GM23248 (cell line): ENCODE data around the gene TOMM40L. TPM values are rescaled to one million over a fixed set of nuclear protein-coding genes. Genes with fewer than 3 reads are reported as not detected.

Experiments used
- DNase-seq: peaks from one replicate; pipeline ENCODE4 v3.0.0-alpha.2; 2015
- H2AFZ ChIP-seq: fragments of 200-600 bp; sonication (generic); 2 replicates; pipeline ENCODE4 v1.6.1; 2016; ENCODE audit warnings: antibody characterized with exemption
- H3F3A ChIP-seq: fragments of 200-600 bp; sonication (generic); 2 replicates; pipeline ENCODE4 v1.6.1; 2016; ENCODE audit warnings: mild to moderate bottlenecking, antibody characterized with exemption, mixed run types; ENCODE audit not compliant: insufficient read depth
- H3K27ac ChIP-seq: fragments of 200-600 bp; sonication (generic); 2 replicates; pipeline ENCODE4 v1.5.1; 2016; ENCODE audit warnings: mild to moderate bottlenecking
- H3K27me3 ChIP-seq: fragments of 200-600 bp; sonication (generic); replicated peaks from 2 replicates; pipeline ENCODE4 v1.6.1; 2016; ENCODE audit warnings: mild to moderate bottlenecking; ENCODE audit not compliant: insufficient read depth
- H3K36me3 ChIP-seq: fragments of 200-600 bp; sonication (generic); 2 replicates; pipeline ENCODE4 v1.6.1; 2016; ENCODE audit warnings: low read depth, mild to moderate bottlenecking
- H3K4me1 ChIP-seq: fragments of 200-600 bp; sonication (generic); 2 replicates; pipeline ENCODE4 v1.6.1; 2016; ENCODE audit warnings: mild to moderate bottlenecking; ENCODE audit not compliant: insufficient read depth
- H3K4me2 ChIP-seq: fragments of 200-600 bp; sonication (generic); one replicate; pipeline ENCODE4 v1.6.1; 2016; ENCODE audit warnings: mild to moderate bottlenecking; ENCODE audit not compliant: unreplicated experiment
- H3K4me3 ChIP-seq: fragments of 200-600 bp; sonication (generic); 2 replicates; pipeline ENCODE4 v1.5.1; 2016; ENCODE audit warnings: mild to moderate bottlenecking
- H3K79me2 ChIP-seq: fragments of 200-600 bp; sonication (generic); 2 replicates; pipeline ENCODE4 v1.6.1; 2016; ENCODE audit warnings: mild to moderate bottlenecking; ENCODE audit not compliant: insufficient read depth
- H3K9ac ChIP-seq: fragments of 200-600 bp; sonication (generic); 2 replicates; pipeline ENCODE4 v1.6.1; 2016; ENCODE audit warnings: mild to moderate bottlenecking
- H3K9me2 ChIP-seq: fragments of 200-600 bp; sonication (generic); 2 replicates; pipeline ENCODE4 v1.6.1; 2016; ENCODE audit warnings: mixed run types, mild to moderate bottlenecking, moderate library complexity; ENCODE audit not compliant: insufficient read depth
- H3K9me3 ChIP-seq: fragments of 200-600 bp; sonication (generic); one replicate; pipeline ENCODE4 v1.6.1; 2017; ENCODE audit warnings: low read depth
- H4K20me1 ChIP-seq: fragments of 200-600 bp; sonication (generic); 2 replicates; pipeline ENCODE4 v1.6.0; 2016; ENCODE audit not compliant: insufficient read depth
- EZH2 ChIP-seq: fragments of 200-600 bp; sonication (generic); IDR thresholded peaks from 2 replicates; pipeline ENCODE4 v1.6.1; 2018; ENCODE audit warnings: antibody characterized with exemption, mild to moderate bottlenecking; ENCODE audit not compliant: insufficient read depth, poor library complexity, severe bottlenecking
- EZH2phosphoT487 ChIP-seq: fragments of 200-600 bp; sonication (generic); IDR thresholded peaks from 2 replicates; pipeline ENCODE4 v1.6.1; 2018; ENCODE audit warnings: antibody characterized with exemption, moderate library complexity, mild to moderate bottlenecking, low read depth; ENCODE audit not compliant: insufficient read depth
- WGBS, 2 experiments: methylation state at CpG; one replicate each; pipeline ENCODE4 v1.1.6; 2015 to 2017; ENCODE audit warnings: low lambda C conversion rate in 2 of 2, low coverage in 1 of 2; ENCODE audit errors: missing lambda C conversion rate in 2 of 2; 5-methylcytosine and 5-hydroxymethylcytosine counted together
- in situ Hi-C: fragments of 300-500 bp; cut with MboI; formaldehyde crosslinking; loops from 2 replicates; pipeline ENCODE4 v1.15.0; 2020
- polyA plus RNA-seq: library from polyadenylated mRNA; unstranded; fragments of >200 nt; fragmentation: Nextera tagmentation; extraction: Ambion mirVana; gene quantifications from 2 replicates; pipeline ENCODE4 v1.2.1, GENCODE V29; 2016
- total RNA-seq: library from RNA; depleted of rRNA; stranded (reverse); fragments of >200 nt; shearing (Covaris generic); gene quantifications from 2 replicates; pipeline ENCODE4 v1.2.3, GENCODE V29; 2014

The TOMM40L gene
- total and polyA plus RNA-seq, 2 experiments from 2014 or later: 5.7 to 6.5 TPM

- Histone ChIP-seq H3K27ac (no peak within 1 kb of the TSS), H3K4me2 (peak within 1 kb of the TSS; percentile 88), H3K4me1 (0 out of 2 replicates have a peak, but pooled peaks cover 4% of the 10 kb centered on the region), H3K27me3 (peaks cover 41% of the 10 kb centered on the region), H3F3A (no peaks in the 10 kb centered on the region), H3K9me2 (no peaks in the 10 kb centered on the region), H3K36me3 (no peaks in the 10 kb centered on the region), H3K9ac (no peak within 1 kb of the TSS), H3K4me3 (peak within 1 kb of the TSS; percentile 72), H3K79me2 (no peaks in the 10 kb centered on the region), H4K20me1 (no peaks in the 10 kb centered on the region), H3K9me3 (no peaks in the 10 kb centered on the region), H2AFZ (peak within 1 kb of the TSS; percentile 81)
- WGBS, 2 experiments: 2 to 3% methylated on average over 50 to 62 of the region's 62 CpGs
- DNase-seq: peak; percentile 58
- TF ChIP-seq EZH2: no peak
- TF ChIP-seq EZH2phosphoT487: no peak
- in situ Hi-C loops: no loop called here
Measured at GRCh38 chr1:161258439-161259344, 32.8 kb downstream of the TOMM40L start, which contains the start of gene PCP4L1. Gene PCP4L1 (plus strand): TSS chr1:161258745. CDS start chr1:161258975, 230 bp downstream.

GRCh38 chr1:161259345-161259702 lies 33.5 kb downstream of the TOMM40L start:
- Histone ChIP-seq H3K9ac (no peak overlapping the region), H3K4me2 (no peak overlapping the region), H3K79me2 (no peaks in the 10 kb centered on the region), H3K9me2 (no peaks in the 10 kb centered on the region), H3K27me3 (peaks cover 41% of the 10 kb centered on the region), H4K20me1 (no peaks in the 10 kb centered on the region), H3K4me3 (no peak overlapping the region), H3F3A (no peaks in the 10 kb centered on the region), H3K9me3 (no peaks in the 10 kb centered on the region), H3K36me3 (no peaks in the 10 kb centered on the region), H3K27ac (no peak overlapping the region), H2AFZ (no peak overlapping the region), H3K4me1 (0 out of 2 replicates have a peak, but pooled peaks cover 4% of the 10 kb centered on the region)
- DNase-seq: no peak
- in situ Hi-C loops: no loop called here
- TF ChIP-seq EZH2phosphoT487 (no peak), EZH2 (no peak)
- 22 to 25% methylated on average over 6 of the region's 6 CpGs for WGBS, 2 experiments

- DNase-seq: no peak
- H3K4me1 ChIP-seq: 0 out of 2 replicates have a peak, but pooled peaks cover 4% of the 10 kb centered on the region
- H3K9me3 ChIP-seq: no peaks in the 10 kb centered on the region
- H3K36me3 ChIP-seq: no peaks in the 10 kb centered on the region
- in situ Hi-C loops: no loop called here
- H3K27me3 ChIP-seq: peaks cover 41% of the 10 kb centered on the region
- no peak for TF ChIP-seq EZH2
- TF ChIP-seq EZH2phosphoT487: no peak
- H2AFZ ChIP-seq: no peak overlapping the region
- no peaks in the 10 kb centered on the region for H3K9me2 ChIP-seq
- H3K9ac ChIP-seq: no peak overlapping the region
- H3K4me3 ChIP-seq: no peak overlapping the region
- no peaks in the 10 kb centered on the region for H3K79me2 ChIP-seq
- H3K4me2 ChIP-seq: no peak overlapping the region
- H3F3A ChIP-seq: no peaks in the 10 kb centered on the region
- no peaks in the 10 kb centered on the region for H4K20me1 ChIP-seq
- 85 to 100% methylated on average over 1 of the region's 1 CpG for WGBS, 2 experiments
- no peak overlapping the region for H3K27ac ChIP-seq
Measured at GRCh38 chr1:161259765-161260164, 33.9 kb downstream of the TOMM40L start.

- Histone ChIP-seq H3F3A (no peaks in the 10 kb centered on the region), H3K4me3 (no peak overlapping the region), H3K27ac (no peak overlapping the region), H3K27me3 (peaks cover 41% of the 10 kb centered on the region), H3K9ac (no peak overlapping the region), H3K9me2 (no peaks in the 10 kb centered on the region), H2AFZ (no peak overlapping the region), H3K4me2 (no peak overlapping the region), H3K36me3 (no peaks in the 10 kb centered on the region), H3K4me1 (0 out of 2 replicates have a peak, but pooled peaks cover 4% of the 10 kb centered on the region), H3K9me3 (no peaks in the 10 kb centered on the region), H3K79me2 (no peaks in the 10 kb centered on the region), H4K20me1 (no peaks in the 10 kb centered on the region)
- DNase-seq: no peak
- in situ Hi-C loops: no loop called here
- WGBS, 2 experiments: 14 to 15% methylated on average over 9 of the region's 9 CpGs
- no peak for TF ChIP-seq EZH2phosphoT487
- TF ChIP-seq EZH2: no peak
Measured at GRCh38 chr1:161260376-161261260, 34.8 kb downstream of the TOMM40L start.
